Loucy (cell line): ENCODE data around the gene RPS6KA2.

Source experiments
- H2AFZ ChIP-seq: fragments of 200-600 bp; sonication (generic); 2 replicates; pipeline ENCODE4 v1.6.0; 2016; ENCODE audit warnings: antibody characterized with exemption, mild to moderate bottlenecking, low read length, moderate library complexity
- H3F3A ChIP-seq: fragments of 200-600 bp; 2 replicates; pipeline ENCODE4 v1.6.0; 2016; ENCODE audit warnings: antibody characterized with exemption, low read depth, mild to moderate bottlenecking
- H3K27me3 ChIP-seq: fragments of 200-600 bp; sonication (generic); 2 replicates; pipeline ENCODE4 v1.6.1; 2014; ENCODE audit warnings: low read length, mild to moderate bottlenecking; ENCODE audit not compliant: insufficient read depth, poor library complexity, severe bottlenecking
- H3K36me3 ChIP-seq: fragments of 200-600 bp; sonication (generic); 2 replicates; pipeline ENCODE4 v1.6.1; 2016; ENCODE audit warnings: low read length; ENCODE audit not compliant: insufficient read depth
- H3K4me1 ChIP-seq: fragments of 200-600 bp; sonication (generic); 2 replicates; pipeline ENCODE4 v1.5.1; 2014; ENCODE audit warnings: low read length, mild to moderate bottlenecking; ENCODE audit not compliant: insufficient read depth, poor library complexity, severe bottlenecking
- H3K4me2 ChIP-seq: fragments of 200-600 bp; sonication (generic); 2 replicates; pipeline ENCODE4 v1.6.0; 2014; ENCODE audit warnings: antibody characterized with exemption, low read length, low read depth, mild to moderate bottlenecking; ENCODE audit not compliant: poor library complexity, severe bottlenecking
- H3K4me3 ChIP-seq: fragments of 200-600 bp; sonication (generic); 2 replicates; pipeline ENCODE4 v1.5.1; 2014; ENCODE audit warnings: low read length, mild to moderate bottlenecking, mixed read lengths; ENCODE audit not compliant: poor library complexity, severe bottlenecking
- H3K79me2 ChIP-seq: fragments of 200-600 bp; sonication (generic); 2 replicates; pipeline ENCODE4 v1.6.1; 2014; ENCODE audit warnings: low read length; ENCODE audit not compliant: insufficient read depth
- H3K9ac ChIP-seq: fragments of 200-600 bp; sonication (generic); 2 replicates; pipeline ENCODE4 v1.6.0; 2014; ENCODE audit warnings: mild to moderate bottlenecking, low read depth, low read length, moderate library complexity; ENCODE audit not compliant: poor library complexity, severe bottlenecking
- H3K9me2 ChIP-seq: fragments of 200-600 bp; sonication (generic); replicated peaks from 2 replicates; pipeline ENCODE4 v1.6.1; 2016; ENCODE audit warnings: low read depth, low read length, mixed read lengths
- H3K9me3 ChIP-seq: fragments of 200-600 bp; sonication (generic); 2 replicates; pipeline ENCODE4 v1.6.1; 2014; ENCODE audit warnings: mild to moderate bottlenecking, antibody characterized with exemption, low read length, low read depth; ENCODE audit not compliant: insufficient read depth
- H4K20me1 ChIP-seq: fragments of 200-600 bp; sonication (generic); 2 replicates; pipeline ENCODE4 v1.6.0; 2014; ENCODE audit warnings: antibody characterized with exemption, low read length, mild to moderate bottlenecking; ENCODE audit not compliant: insufficient read depth, poor library complexity, severe bottlenecking
- EZH2phosphoT487 ChIP-seq: fragments of 200-600 bp; IDR thresholded peaks from 2 replicates; pipeline ENCODE4 v1.6.1; 2018; ENCODE audit warnings: antibody characterized with exemption, mild to moderate bottlenecking, moderate library complexity, borderline replicate concordance
- TF ChIP-seq, protein P1 (sequence below): fragments of 200-600 bp; sonication (generic); conservative IDR thresholded peaks from 2 replicates; pipeline ENCODE4 v1.5.1; 2014; ENCODE audit warnings: mild to moderate bottlenecking, antibody characterized with exemption, low read length

Gene RPS6KA2

DNA sequence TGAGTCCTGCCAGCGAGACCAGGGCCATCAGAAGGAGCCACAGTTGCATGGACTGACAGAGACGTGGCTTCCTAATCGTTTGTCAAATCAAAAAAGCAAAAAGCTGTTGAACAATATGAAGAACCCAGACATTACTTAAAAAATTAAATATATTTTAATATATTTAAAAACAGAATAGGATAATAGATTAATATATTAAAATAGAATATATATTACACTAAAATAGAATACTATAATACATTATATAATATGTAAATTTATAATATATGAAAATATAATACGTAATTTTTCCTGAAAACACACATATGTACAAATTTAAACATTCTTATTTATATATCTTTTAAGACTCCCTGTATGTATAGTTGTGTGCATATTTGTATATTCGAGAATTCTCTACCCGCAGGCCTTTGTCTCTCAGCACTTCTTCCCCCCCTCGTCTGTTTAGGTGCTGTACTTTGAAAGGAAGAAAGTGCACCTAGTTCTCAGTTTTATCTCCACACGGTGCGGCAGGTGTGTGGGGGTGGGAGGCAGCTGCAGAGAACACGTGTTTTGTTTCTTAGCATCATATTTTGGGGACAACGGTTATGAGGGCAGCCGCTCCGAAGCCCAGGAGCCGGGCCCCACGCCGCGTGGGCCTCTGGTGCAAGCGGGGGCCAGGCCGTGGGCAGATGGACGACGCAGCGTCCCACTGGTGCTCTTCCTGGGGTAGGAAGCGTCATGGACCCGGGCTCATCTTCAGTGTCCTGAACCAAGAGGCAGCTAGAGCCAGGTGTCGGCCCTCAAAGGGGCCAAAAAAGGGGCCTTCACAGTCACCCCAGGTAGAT lies 172.1 kb downstream of the RPS6KA2 start:
- no peaks in the 10 kb centered on the region for H3K79me2 ChIP-seq
- TF ChIP-seq, protein P1, sequence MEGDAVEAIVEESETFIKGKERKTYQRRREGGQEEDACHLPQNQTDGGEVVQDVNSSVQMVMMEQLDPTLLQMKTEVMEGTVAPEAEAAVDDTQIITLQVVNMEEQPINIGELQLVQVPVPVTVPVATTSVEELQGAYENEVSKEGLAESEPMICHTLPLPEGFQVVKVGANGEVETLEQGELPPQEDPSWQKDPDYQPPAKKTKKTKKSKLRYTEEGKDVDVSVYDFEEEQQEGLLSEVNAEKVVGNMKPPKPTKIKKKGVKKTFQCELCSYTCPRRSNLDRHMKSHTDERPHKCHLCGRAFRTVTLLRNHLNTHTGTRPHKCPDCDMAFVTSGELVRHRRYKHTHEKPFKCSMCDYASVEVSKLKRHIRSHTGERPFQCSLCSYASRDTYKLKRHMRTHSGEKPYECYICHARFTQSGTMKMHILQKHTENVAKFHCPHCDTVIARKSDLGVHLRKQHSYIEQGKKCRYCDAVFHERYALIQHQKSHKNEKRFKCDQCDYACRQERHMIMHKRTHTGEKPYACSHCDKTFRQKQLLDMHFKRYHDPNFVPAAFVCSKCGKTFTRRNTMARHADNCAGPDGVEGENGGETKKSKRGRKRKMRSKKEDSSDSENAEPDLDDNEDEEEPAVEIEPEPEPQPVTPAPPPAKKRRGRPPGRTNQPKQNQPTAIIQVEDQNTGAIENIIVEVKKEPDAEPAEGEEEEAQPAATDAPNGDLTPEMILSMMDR: no peak
- no peak for TF ChIP-seq EZH2phosphoT487
- H3K9me2 ChIP-seq: no peaks in the 10 kb centered on the region
- no peak overlapping the region for H3K4me3 ChIP-seq
- H3F3A ChIP-seq: no peaks in the 10 kb centered on the region
- peaks cover 3% of the 10 kb centered on the region; the same call in 1 of the 2 replicates for H3K9me3 ChIP-seq
- H4K20me1 ChIP-seq: no peaks in the 10 kb centered on the region
- no peaks in the 10 kb centered on the region for H3K36me3 ChIP-seq
- H3K9ac ChIP-seq: no peak overlapping the region
- no peak overlapping the region for H3K4me2 ChIP-seq
- no peak overlapping the region for H2AFZ ChIP-seq
- H3K4me1 ChIP-seq: peaks cover 6% of the 10 kb centered on the region
- H3K27me3 ChIP-seq: no peaks in the 10 kb centered on the region

DNA sequence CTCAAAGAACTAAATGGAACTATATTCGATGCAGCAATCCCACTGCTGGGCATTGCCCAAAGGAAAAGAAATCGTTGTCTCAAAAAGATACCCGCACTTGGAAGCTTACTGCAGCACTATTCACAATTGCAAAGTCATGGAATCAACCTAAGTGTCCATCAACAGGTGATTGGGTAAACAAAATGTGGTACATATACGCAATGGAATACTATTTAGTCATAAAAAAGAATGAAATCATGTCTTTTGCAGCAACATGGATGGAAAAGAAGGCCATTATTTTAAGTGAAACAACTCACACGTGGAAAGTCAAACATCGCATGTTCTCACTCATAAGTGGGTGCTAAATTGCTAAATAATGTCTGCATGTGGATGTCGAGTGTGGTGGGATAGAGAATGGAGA lies 173.4 kb downstream of the RPS6KA2 start:
- TF ChIP-seq, protein P1: no peak
- Histone ChIP-seq H2AFZ (no peak overlapping the region), H4K20me1 (no peaks in the 10 kb centered on the region), H3K4me3 (no peak overlapping the region), H3F3A (no peaks in the 10 kb centered on the region), H3K4me2 (no peak overlapping the region), H3K9me3 (peaks cover 3% of the 10 kb centered on the region; the same call in 1 of the 2 replicates), H3K79me2 (no peaks in the 10 kb centered on the region), H3K36me3 (no peaks in the 10 kb centered on the region), H3K4me1 (peaks cover 6% of the 10 kb centered on the region), H3K9ac (no peak overlapping the region), H3K9me2 (no peaks in the 10 kb centered on the region), H3K27me3 (no peaks in the 10 kb centered on the region)

DNA sequence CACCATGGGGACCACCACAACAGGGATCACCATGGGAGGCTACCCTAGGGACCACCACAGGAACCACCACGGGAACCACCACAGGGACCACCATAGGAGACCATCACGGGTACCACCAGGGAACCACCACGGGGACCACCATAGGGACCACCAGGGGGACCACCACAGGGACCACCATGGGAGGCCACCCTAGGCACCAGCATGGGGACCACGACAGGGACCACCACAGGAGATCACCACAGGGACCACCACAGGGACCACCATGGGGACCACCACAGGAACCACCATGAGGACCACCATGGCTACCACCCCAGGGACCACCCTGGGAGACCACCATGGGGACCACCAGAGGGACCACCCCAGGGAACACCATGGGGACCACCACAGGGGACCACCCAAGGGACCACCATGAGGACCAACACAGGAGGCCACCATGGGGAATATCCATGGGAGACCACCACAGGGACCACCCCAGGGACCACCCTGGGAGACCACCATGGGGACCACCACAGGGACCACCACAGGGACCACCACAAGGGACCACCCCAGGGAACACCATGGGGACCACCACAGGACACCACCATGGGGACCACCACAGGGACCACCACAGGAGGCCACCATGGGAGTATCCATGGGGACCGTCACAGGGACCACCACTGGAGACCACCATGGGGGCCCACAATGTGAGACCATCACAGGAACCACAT lies 176.7 kb downstream of the RPS6KA2 start:
- no peak overlapping the region for H3K4me2 ChIP-seq

More for the DNA sequence above, 176.7 kb downstream of the RPS6KA2 start:
- H3K9me3 ChIP-seq: no peaks in the 10 kb centered on the region; the same call in 1 of the 2 replicates
- no peaks in the 10 kb centered on the region for H3K36me3 ChIP-seq
- no peak overlapping the region for H2AFZ ChIP-seq
- H3K9me2 ChIP-seq: no peaks in the 10 kb centered on the region
- TF ChIP-seq, protein P1: no peak
- no peak for TF ChIP-seq EZH2phosphoT487
- H3F3A ChIP-seq: no peaks in the 10 kb centered on the region
- H3K4me3 ChIP-seq: no peak overlapping the region
- no peaks in the 10 kb centered on the region for H3K27me3 ChIP-seq
- H3K4me1 ChIP-seq: no peaks in the 10 kb centered on the region
- H3K79me2 ChIP-seq: no peaks in the 10 kb centered on the region
- no peaks in the 10 kb centered on the region for H4K20me1 ChIP-seq
- no peak overlapping the region for H3K9ac ChIP-seq
